ENCODE data around the gene CDC34.

GRCh38 chr19:504616-505015 is 26.9 kb upstream of the CDC34 start:
- TF ChIP-seq, protein P1, sequence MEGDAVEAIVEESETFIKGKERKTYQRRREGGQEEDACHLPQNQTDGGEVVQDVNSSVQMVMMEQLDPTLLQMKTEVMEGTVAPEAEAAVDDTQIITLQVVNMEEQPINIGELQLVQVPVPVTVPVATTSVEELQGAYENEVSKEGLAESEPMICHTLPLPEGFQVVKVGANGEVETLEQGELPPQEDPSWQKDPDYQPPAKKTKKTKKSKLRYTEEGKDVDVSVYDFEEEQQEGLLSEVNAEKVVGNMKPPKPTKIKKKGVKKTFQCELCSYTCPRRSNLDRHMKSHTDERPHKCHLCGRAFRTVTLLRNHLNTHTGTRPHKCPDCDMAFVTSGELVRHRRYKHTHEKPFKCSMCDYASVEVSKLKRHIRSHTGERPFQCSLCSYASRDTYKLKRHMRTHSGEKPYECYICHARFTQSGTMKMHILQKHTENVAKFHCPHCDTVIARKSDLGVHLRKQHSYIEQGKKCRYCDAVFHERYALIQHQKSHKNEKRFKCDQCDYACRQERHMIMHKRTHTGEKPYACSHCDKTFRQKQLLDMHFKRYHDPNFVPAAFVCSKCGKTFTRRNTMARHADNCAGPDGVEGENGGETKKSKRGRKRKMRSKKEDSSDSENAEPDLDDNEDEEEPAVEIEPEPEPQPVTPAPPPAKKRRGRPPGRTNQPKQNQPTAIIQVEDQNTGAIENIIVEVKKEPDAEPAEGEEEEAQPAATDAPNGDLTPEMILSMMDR (IDR thresholded peaks at IDR 0.05; ENCODE audit: low read depth, low read length, poor library complexity, severe bottlenecking): no peak
- TF ChIP-seq EZH2phosphoT487 (IDR thresholded peaks at IDR 0.05; ENCODE audit: borderline replicate concordance, low read length): no peak
